ENCODE results near the gene LRPAP1.

Gene LRPAP1

DNA sequence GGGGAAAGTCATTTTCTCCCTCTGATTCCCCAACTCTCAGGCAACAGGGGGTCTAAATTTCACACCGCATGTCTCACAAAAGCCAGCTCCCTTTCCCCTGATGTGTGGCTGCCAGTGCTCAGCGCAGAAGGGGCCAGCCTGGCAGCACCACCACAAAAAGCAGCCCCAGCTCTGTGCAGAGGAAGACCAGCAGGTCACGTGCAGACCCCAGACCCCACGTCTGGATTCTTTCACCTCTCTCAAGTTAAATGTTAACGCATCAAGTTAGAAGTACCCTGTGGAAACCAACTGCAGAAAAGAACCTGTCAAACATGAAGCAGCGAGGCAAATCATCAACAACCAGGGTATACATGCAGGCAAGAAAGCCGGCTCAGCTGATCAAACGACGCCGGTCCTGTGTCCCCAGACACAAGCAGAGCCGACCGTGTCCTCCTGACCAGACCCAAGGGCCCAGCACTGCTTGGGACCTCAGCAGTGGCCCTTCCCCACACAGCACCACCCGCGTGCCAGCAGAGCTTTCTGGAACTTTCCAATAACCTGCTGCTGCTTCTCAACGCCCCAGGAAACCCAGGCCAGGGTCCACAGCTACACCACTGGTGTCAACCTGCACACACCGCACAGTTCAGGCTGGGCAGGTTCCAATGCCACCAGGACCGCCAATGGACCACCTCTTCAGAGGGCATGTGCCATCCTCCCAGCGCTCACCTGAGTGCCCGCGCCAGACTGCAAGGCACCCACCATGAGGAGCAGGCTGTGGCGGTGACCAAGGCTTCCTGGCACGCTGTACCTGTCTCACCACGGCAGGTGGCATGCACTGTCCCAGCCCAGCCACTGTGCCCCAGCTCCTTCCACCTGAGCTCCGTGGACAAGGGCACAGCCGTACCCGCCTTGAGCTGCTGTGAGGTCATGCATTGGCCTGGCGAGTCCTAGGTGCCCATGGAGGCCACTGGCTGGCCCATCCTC, 4.0 kb downstream of the LRPAP1 start:
- H3K27ac ChIP-seq: no peak overlapping the region
- TF ChIP-seq, protein P1, sequence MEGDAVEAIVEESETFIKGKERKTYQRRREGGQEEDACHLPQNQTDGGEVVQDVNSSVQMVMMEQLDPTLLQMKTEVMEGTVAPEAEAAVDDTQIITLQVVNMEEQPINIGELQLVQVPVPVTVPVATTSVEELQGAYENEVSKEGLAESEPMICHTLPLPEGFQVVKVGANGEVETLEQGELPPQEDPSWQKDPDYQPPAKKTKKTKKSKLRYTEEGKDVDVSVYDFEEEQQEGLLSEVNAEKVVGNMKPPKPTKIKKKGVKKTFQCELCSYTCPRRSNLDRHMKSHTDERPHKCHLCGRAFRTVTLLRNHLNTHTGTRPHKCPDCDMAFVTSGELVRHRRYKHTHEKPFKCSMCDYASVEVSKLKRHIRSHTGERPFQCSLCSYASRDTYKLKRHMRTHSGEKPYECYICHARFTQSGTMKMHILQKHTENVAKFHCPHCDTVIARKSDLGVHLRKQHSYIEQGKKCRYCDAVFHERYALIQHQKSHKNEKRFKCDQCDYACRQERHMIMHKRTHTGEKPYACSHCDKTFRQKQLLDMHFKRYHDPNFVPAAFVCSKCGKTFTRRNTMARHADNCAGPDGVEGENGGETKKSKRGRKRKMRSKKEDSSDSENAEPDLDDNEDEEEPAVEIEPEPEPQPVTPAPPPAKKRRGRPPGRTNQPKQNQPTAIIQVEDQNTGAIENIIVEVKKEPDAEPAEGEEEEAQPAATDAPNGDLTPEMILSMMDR (IDR thresholded peaks at IDR 0.05): no peak

DNA sequence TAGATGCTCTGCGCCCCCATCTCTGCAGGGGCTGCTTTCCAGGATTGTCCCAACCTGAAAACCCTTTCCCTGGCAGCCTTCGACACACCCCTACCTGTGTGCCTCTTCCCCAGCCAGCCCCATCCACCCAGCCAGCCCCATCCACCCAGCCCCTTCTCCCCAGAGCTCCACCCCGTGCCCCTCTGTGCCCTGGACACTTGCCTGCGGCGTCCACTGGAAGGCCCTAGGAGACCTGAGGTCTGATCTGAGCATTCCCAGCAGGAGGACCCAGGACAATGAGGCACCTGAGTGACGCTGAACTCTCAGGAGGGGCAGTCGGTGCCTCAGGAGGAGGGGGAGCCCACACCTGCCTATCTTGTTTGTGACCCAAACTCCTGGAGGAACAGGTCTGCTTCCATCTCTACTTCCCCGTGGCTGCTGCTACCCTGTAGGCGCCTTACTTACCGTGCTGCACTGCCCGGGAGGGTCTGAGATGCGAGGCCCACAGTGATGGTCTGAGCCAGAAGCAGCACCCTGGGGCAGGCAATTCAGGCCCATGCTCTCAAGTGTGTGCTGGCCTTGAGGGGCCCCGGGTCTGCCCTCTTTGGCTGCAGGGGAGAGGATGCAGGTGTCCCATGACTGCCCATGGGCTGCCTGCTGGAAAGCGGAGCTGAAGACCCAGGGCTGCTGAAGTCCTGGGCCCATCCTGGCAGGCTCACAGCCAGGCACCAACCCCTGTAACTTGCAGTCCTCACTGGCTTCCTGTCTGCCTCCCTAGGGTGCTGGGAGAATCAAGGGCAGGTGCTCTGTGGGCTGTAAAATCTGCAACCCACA, 4.9 kb downstream of the LRPAP1 start:
- TF ChIP-seq, protein P1 (IDR thresholded peaks at IDR 0.05): no peak
- DNase-seq (ENCODE audit: low spot score): peak; percentile 26
- Histone ChIP-seq H3K4me3 (no peak overlapping the region), H3K27ac (no peak overlapping the region)

More for the DNA sequence above, 4.0 kb downstream of the LRPAP1 start:
- DNase-seq (ENCODE audit: low spot score): peak; percentile 47
- no peak overlapping the region for H3K4me3 ChIP-seq

DNA sequence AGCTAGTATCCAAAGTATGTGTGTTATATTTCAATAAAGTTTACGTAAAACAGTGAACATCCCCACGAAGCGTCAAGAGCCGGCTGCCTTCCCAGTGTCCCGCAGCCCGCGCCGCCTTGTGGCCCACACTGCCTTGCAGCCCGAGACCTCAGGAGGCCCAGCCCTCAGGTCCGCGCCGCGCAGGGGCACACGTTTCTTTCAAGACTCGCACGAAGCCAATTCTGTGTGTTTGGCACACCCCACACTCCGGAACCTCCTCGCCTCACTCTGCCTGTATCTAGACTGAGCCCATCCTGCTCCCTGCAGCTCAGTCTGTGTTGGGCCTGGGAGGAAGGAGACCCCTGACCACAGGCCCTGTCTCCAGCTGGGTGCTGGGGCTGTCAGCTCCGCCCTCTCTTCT, 5.8 kb downstream of the LRPAP1 start:
- DNase-seq (ENCODE audit: low spot score): no peak
- H3K4me3 ChIP-seq: no peak overlapping the region
- H3K27ac ChIP-seq: no peak overlapping the region
- TF ChIP-seq, protein P1 (IDR thresholded peaks at IDR 0.05): no peak

DNA sequence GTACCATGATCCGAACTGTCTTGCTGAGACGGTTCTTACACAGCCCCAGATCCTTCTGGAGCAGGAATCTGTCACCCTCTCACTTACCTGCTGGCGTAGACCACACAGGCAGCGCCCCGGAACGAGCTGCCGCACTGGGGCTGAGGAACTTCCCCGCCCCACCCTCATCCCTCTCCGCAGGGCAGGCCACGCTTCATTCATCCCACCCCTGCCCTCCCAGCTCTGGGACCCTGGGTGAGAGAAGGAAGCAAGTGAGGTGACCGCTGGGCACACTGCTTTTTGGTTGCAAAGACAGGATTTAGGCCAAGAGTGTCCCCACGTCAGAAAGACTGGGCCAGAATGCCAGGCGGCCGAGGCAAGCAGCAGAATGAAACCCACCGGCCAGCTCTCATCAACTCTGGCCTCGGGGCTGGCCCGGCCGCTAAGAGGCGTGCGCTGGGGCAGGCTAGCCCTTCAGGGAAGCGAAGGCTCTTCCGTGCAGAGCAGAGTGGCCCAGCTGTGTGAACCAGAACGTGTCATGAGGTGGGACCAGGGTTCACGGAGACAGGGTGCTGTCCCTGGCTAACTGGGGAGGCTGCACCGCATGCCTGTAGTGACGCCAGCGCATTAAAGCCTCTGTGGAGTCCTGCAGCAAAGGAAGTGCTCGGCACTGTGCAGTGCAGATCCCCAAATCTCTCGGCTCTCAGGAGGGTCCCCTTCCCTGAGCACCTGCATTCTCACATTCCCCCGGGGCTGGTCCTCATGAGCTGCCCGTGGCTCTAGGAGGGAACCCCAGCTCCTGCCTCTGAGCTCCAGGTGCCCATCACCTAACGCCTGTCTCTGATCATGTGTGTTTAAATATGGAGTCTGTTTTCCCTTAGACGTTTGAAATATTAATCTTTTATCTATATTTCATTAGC, 6.4 kb downstream of the LRPAP1 start:
- TF ChIP-seq, protein P1 (IDR thresholded peaks at IDR 0.05): no peak

DNA sequence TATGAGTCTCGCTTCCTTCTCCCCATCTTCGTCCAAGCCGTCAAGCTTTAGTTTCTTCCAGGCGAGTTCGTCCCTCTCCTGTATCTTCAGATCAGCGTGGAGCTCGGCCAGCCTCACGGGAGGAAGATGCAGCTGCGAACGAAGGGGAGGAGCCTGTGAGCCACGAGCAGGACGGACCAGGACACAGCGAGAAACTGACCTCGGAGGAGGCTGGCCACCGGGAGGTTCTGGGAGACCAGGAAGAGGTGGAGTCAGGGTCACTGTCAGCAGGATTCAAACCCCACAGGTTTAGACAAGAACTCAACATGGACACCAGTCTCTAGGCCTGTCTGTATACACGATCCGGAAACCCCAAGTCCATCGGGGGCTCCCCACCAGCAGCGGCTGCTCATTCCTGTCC, 7.3 kb downstream of the LRPAP1 start:
- DNase-seq (ENCODE audit: low spot score): no peak
- TF ChIP-seq, protein P1 (IDR thresholded peaks at IDR 0.05): no peak
- no peak overlapping the region for H3K4me3 ChIP-seq
- H3K27ac ChIP-seq: no peak overlapping the region

More for the DNA sequence above, 6.4 kb downstream of the LRPAP1 start:
- Histone ChIP-seq H3K27ac (no peak overlapping the region), H3K4me3 (no peak overlapping the region)
- DNase-seq (ENCODE audit: low spot score): no peak

DNA sequence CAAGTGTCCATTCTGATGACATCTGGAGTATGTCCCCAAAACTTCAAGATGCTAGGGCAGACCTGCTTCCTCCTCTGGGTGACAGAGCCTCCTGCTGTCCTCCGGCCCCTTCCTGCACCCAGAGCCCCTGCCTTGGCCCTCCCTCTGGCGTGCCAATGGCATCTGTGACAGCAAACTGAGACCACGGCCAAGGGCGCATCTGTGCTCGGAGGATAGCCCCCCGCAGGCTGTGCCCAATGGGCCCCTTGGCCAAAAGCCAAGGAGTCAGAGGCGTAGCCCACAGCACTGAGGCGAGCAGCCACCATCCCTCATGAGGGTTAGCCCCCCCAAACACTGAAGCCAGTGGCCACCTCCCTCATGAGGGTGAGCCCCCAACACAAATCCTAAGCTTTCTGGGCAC, 7.9 kb downstream of the LRPAP1 start:
- TF ChIP-seq, protein P1 (IDR thresholded peaks at IDR 0.05): no peak
- DNase-seq (ENCODE audit: low spot score): no peak

More for the DNA sequence above, 7.9 kb downstream of the LRPAP1 start:
- Histone ChIP-seq H3K27ac (no peak overlapping the region), H3K4me3 (no peak overlapping the region)

Measured in coronary artery (tissue), 2 donors.